HepG2 (cell line): ENCODE data around the gene HK2. TPM values are rescaled to one million over a fixed set of nuclear protein-coding genes. Genes with fewer than 3 reads are reported as not detected.
A peak's percentile ranks its signal among the peaks of the same experiment; 100 is the strongest.

Experiments used
- ETV6 ChIP-seq: sonication (generic); formaldehyde crosslinking; conservative IDR thresholded peaks from 2 replicates; pipeline ENCODE4 v1.4.0; 2020; ENCODE audit warnings: missing genetic modification reagents
- HNF1B ChIP-seq: sonication (generic); formaldehyde crosslinking; IDR thresholded peaks from 2 replicates; pipeline ENCODE4 v1.5.1; 2020; ENCODE audit warnings: mild to moderate bottlenecking, moderate library complexity, missing genetic modification reagents
- MXD1 ChIP-seq: sonication (generic); formaldehyde crosslinking; IDR thresholded peaks from 2 replicates; pipeline ENCODE4 v1.4.0; 2020; ENCODE audit warnings: mild to moderate bottlenecking, missing genetic modification reagents
- NAIF1 ChIP-seq: sonication (generic); formaldehyde crosslinking; IDR thresholded peaks from 2 replicates; pipeline ENCODE4 v1.5.0; 2020; ENCODE audit warnings: mild to moderate bottlenecking, missing genetic modification reagents, borderline replicate concordance
- PAF1 ChIP-seq: IDR thresholded peaks from 2 replicates; pipeline ENCODE4 v1.6.1; 2016; ENCODE audit warnings: missing genetic modification reagents, missing compliant biosample characterization
- POLR2AphosphoS5 ChIP-seq: IDR thresholded peaks from 2 replicates; pipeline ENCODE4 v1.6.1; 2012; ENCODE audit warnings: low read depth, low read length
- SALL2 ChIP-seq: sonication (generic); formaldehyde crosslinking; IDR thresholded peaks from 2 replicates; pipeline ENCODE4 v1.8.1; 2023; ENCODE audit warnings: mild to moderate bottlenecking, missing genetic modification reagents, inconsistent platforms
- SNAPC5 ChIP-seq: sonication (generic); formaldehyde crosslinking; IDR thresholded peaks from 2 replicates; pipeline ENCODE4 v1.8.1; 2023; ENCODE audit warnings: mild to moderate bottlenecking, missing genetic modification reagents, borderline replicate concordance
- TEAD3 ChIP-seq: optimal IDR thresholded peaks from 2 replicates; pipeline ENCODE3; 2016; ENCODE audit warnings: borderline replicate concordance
- TRIM22 ChIP-seq: fragments of 450-650 bp; IDR thresholded peaks from 2 replicates; pipeline ENCODE4 v1.6.1; 2017
- ZMYM2 ChIP-seq: sonication (generic); formaldehyde crosslinking; IDR thresholded peaks from 2 replicates; pipeline ENCODE4 v1.8.0; 2022; ENCODE audit warnings: mild to moderate bottlenecking, missing genetic modification reagents
- ZNF136 ChIP-seq: sonication (generic); formaldehyde crosslinking; IDR thresholded peaks from 2 replicates; pipeline ENCODE4 v1.8.1; 2022; ENCODE audit warnings: low read depth, mild to moderate bottlenecking, moderate library complexity, missing genetic modification reagents
- ZNF274 ChIP-seq: sonication (generic); formaldehyde crosslinking; IDR thresholded peaks from 2 replicates; pipeline ENCODE4 v1.5.1; 2020; ENCODE audit warnings: mild to moderate bottlenecking, missing genetic modification reagents
- ZNF496 ChIP-seq: sonication (generic); formaldehyde crosslinking; IDR thresholded peaks from 2 replicates; pipeline ENCODE4 v1.8.1; 2023; ENCODE audit warnings: mild to moderate bottlenecking, moderate library complexity, missing genetic modification reagents; ENCODE audit not compliant: insufficient replicate concordance
- ZNF557 ChIP-seq: sonication (generic); formaldehyde crosslinking; IDR thresholded peaks from 2 replicates; pipeline ENCODE4 v1.4.0; 2020; ENCODE audit warnings: missing genetic modification reagents
- ZNF674 ChIP-seq: sonication (generic); formaldehyde crosslinking; IDR thresholded peaks from 2 replicates; pipeline ENCODE4 v1.5.0; 2020; ENCODE audit warnings: low read depth, mild to moderate bottlenecking, missing genetic modification reagents
- polyA plus RNA-seq, 8 experiments: library from polyadenylated mRNA; depleted of rRNA in 3 of 8; stranded (reverse) in 7 of 8; unstranded in 1 of 8; fragments of >200 nt; fragmentation: Illumina TruSeq in 4 of 8; extraction: Trizol in 4 of 8; gene quantifications; 2 replicates each; pipeline versions ENCODE4 v1.2.1 to v1.2.3, GENCODE V29; 2011 to 2016; ENCODE audit warnings: low read depth in 4 of 8, missing spikeins in 1 of 8, mixed read lengths in 1 of 8; ENCODE audit not compliant: insufficient read depth in 1 of 8
- total RNA-seq, 5 experiments: library from RNA; depleted of rRNA; stranded (reverse); fragments of >200 nt; fragmentation: Illumina TruSeq; extraction: Trizol; gene quantifications; 2 replicates each; pipeline ENCODE4 v1.2.3, GENCODE V29; 2016; ENCODE audit warnings: low read depth in 1 of 5
- TF ChIP-seq, protein P1 (sequence below): sonication (generic); formaldehyde crosslinking; IDR thresholded peaks from 2 replicates; pipeline ENCODE4 v1.4.0; 2020; ENCODE audit warnings: low read depth, mild to moderate bottlenecking, missing genetic modification reagents
- TF ChIP-seq, protein P2 (sequence below): sonication (generic); formaldehyde crosslinking; IDR thresholded peaks from 2 replicates; pipeline ENCODE4 v1.5.1; 2020; ENCODE audit warnings: mild to moderate bottlenecking, missing genetic modification reagents, borderline replicate concordance
- TF ChIP-seq, protein P3 (sequence below): sonication (generic); formaldehyde crosslinking; IDR thresholded peaks from 2 replicates; pipeline ENCODE4 v1.4.0; 2020; ENCODE audit warnings: missing genetic modification reagents
- TF ChIP-seq, protein P4 (sequence below): sonication (generic); formaldehyde crosslinking; IDR thresholded peaks from 2 replicates; pipeline ENCODE4 v1.9.0; 2021; ENCODE audit warnings: missing genetic modification reagents, mild to moderate bottlenecking, borderline replicate concordance

HK2 gene
- total and polyA plus RNA-seq, 2 of the 13 experiments (the other 11 are each of a cell fraction or from before 2014, with no cell fraction given) = 13.2 to 101 TPM

GRCh38 chr2:74917702-74918619, 84.0 kb downstream of the HK2 start (continued):
- TF ChIP-seq, protein P1, sequence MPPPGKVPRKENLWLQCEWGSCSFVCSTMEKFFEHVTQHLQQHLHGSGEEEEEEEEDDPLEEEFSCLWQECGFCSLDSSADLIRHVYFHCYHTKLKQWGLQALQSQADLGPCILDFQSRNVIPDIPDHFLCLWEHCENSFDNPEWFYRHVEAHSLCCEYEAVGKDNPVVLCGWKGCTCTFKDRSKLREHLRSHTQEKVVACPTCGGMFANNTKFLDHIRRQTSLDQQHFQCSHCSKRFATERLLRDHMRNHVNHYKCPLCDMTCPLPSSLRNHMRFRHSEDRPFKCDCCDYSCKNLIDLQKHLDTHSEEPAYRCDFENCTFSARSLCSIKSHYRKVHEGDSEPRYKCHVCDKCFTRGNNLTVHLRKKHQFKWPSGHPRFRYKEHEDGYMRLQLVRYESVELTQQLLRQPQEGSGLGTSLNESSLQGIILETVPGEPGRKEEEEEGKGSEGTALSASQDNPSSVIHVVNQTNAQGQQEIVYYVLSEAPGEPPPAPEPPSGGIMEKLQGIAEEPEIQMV (CRISPR knock-in tag) = no peak
- TF ChIP-seq, protein P2, sequence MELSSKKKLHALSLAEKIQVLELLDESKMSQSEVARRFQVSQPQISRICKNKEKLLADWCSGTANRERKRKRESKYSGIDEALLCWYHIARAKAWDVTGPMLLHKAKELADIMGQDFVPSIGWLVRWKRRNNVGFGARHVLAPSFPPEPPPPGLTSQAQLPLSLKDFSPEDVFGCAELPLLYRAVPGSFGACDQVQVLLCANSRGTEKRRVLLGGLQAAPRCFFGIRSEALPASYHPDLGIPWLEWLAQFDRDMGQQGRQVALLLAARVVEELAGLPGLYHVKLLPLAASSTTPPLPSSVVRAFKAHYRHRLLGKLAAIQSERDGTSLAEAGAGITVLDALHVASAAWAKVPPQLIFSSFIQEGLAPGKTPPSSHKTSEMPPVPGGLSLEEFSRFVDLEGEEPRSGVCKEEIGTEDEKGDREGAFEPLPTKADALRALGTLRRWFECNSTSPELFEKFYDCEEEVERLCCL (CRISPR knock-in tag) = 0 out of 2 replicates have a peak, but pooled peaks have one; percentile 31
- TF ChIP-seq ZNF496 (CRISPR knock-in tag) = no peak
- no peak for TF ChIP-seq PAF1 (CRISPR knock-in tag)
- TF ChIP-seq TEAD3 (CRISPR knock-in tag) = peak; percentile 92
- TF ChIP-seq POLR2AphosphoS5 = peak; percentile 21; the same call in 1 of the 2 replicates
- TF ChIP-seq NAIF1 (CRISPR knock-in tag) = no peak
- TF ChIP-seq TRIM22 = no peak
- TF ChIP-seq, protein P3, sequence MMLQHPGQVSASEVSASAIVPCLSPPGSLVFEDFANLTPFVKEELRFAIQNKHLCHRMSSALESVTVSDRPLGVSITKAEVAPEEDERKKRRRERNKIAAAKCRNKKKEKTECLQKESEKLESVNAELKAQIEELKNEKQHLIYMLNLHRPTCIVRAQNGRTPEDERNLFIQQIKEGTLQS (CRISPR knock-in tag) = peak; percentile 70
- TF ChIP-seq ZNF557 (CRISPR knock-in tag) = no peak
- TF ChIP-seq HNF1B = peak; percentile 84
- TF ChIP-seq ZNF674 (CRISPR knock-in tag) = no peak
- no peak for TF ChIP-seq ETV6 (CRISPR knock-in tag)
- peak; percentile 85 for TF ChIP-seq ZMYM2 (CRISPR knock-in tag)
- TF ChIP-seq, protein P4, sequence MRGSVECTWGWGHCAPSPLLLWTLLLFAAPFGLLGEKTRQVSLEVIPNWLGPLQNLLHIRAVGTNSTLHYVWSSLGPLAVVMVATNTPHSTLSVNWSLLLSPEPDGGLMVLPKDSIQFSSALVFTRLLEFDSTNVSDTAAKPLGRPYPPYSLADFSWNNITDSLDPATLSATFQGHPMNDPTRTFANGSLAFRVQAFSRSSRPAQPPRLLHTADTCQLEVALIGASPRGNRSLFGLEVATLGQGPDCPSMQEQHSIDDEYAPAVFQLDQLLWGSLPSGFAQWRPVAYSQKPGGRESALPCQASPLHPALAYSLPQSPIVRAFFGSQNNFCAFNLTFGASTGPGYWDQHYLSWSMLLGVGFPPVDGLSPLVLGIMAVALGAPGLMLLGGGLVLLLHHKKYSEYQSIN (CRISPR knock-in tag) = no peak
- no peak for TF ChIP-seq SALL2 (CRISPR knock-in tag)
- no peak; the same call in 1 of the 2 replicates for TF ChIP-seq ZNF274 (CRISPR knock-in tag)
- TF ChIP-seq ZNF136 (CRISPR knock-in tag) = no peak
- no peak for TF ChIP-seq SNAPC5 (CRISPR knock-in tag)
- 0 out of 2 replicates have a peak, but pooled peaks have one; percentile 38 for TF ChIP-seq MXD1 (CRISPR knock-in tag)
